Measurements from ENCODE around the gene AIFM1. TPM values are rescaled to one million over a fixed set of nuclear protein-coding genes. Genes with fewer than 3 reads are reported as not detected.

AIFM1 gene
- total RNA-seq, result 35.4 TPM
- long read RNA-seq, transcript AIFM1-201 (16 exons, 2,260 nt), result major isoform, 148 of 174 reads
- long read RNA-seq, partial matches to known transcripts, result 10 of 174 reads
- long read RNA-seq, other reads (novel, unspliced or antisense), result 16 of 174 reads

DNA sequence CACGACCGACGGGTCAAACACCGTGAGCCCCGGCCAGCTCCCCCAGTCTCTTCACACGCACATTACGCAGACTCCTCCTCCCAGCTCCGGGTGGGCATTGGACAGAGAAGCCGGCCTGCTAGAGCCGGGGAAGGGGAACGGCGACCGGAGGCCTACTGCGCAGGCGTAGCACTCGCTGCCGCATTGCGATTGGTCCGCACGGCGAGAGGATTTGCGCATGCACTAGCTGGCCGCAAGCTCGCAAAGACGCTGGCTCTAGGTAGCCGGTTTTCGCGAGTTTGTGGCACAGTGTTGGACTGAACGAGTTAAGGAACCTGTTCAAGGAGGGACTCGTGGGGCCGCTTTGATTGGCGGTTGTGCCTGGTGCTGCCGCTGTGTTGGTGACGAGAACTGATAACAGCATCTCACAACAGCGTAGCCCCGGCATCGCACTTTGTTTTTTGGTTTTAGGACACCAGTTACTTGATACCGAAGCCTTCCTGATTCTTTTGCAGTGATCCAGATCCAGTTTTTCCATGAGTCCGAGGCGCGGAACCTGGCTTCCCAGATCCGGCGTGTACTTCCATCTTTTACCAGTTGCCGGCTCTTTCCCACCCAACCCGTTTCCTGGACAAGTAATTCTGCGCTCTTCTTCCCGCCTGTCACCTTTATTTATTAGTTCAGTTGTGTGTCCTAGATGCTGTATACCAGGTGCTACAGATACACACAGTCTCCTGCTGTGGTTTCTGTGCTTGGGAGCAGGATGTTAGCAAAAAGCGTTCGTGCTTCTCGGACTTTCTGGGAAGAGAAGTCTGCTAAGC, at the start of gene AIFM1:
Gene AIFM1 (minus strand): TSS at position 139 of the 800 bp plus-strand sequence. CDS start 185 bp downstream, outside the sequence.
- peak; percentile 95 for DNase-seq (ENCODE audit: low spot score)

DNA sequence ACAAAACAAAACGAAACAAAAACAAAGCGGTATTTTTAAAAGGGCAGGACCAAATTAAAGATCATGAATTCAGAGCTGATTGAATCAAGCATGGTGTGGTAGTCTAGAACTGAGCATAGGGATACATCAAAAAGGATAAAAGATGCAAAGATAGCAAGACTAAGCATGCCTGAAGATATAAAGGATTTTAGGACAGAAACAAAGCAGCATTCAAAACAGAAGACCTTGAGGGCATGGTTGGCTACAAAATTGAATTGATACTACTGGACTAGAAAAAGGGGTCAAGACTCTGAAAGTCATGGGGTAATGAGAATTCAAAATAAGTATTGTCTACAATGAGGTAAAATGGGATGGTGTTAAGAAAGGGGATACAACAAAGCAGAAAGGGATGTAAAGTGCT, 47.7 kb upstream of the AIFM1 start:
- no peak for DNase-seq (ENCODE audit: low spot score)

DNA sequence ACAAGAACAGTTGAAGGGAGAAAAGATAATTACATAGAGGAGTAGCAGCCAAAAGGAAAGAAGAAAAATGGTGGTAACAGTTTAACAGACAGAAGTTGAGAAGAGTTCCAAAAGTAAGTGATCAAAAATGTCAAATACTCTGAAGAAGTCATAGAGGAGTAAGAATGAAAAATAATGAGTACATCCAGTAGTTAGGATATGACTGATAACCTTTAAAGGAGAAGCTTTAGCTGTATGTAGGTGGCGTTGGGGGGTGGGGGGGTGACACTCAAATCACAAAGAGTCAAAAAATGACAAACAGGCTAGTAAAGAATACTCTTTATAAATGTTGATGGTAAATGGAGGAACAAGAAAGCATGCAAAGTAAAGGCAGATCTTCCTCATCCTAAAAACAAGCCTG, 46.7 kb upstream of the AIFM1 start:
- DNase-seq (ENCODE audit: low spot score), result no peak

DNA sequence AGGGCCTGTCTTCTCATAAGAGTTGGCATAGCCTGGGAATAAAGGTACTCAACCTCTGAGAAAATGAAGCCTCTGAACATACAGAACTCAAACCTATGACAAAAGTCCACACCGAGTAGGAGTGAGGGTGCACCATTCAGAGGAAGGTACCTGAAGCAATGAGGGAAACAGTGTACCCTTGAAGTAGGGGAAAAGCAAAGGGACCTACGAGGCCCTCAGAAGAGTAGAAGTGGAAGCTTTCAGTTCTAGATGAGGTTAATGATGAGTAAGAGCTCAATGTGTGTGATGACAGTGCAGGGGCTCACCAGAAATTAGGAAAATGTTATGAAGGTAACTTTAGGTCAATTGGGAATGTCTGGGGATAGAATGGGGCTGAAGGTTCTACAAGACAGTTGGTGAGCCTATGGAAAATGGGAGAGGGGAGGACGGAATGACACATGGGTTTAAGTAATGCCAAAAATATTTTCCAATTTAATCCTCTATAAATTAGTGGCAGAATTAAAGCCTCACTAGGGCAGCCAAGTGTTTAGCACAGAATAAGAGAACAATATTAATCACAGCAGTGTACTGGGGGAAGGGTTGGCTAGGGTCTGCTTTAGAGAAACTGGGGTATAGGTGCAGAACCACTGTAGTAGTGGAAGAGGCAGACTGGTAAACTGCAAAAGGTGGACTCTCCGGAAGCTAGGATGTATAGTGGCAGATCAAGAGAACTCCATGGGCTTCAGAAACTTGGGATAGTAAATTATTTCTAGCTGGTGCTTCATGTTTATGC, 46.0 kb upstream of the AIFM1 start:
- DNase-seq (ENCODE audit: low spot score), result no peak

DNA sequence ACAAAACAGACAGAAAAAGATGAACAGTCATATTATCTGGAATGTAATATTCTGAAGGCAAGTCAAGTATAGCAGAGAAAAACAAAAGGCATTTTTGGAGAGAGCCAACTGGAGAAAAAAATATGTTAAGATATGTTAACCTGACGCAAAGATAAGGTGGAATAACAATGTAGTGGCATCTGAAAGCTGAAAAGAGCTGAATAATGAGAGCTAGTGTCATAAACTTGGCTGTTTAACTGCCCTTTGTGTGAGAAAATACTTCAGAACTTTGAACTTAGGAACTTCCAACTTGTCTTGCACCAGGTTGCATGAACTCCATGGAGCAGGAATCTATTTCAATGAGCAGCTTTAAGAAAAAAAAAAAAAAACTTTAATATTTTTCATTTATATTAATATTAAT, 39.0 kb upstream of the AIFM1 start:
- DNase-seq (ENCODE audit: low spot score), result no peak

DNA sequence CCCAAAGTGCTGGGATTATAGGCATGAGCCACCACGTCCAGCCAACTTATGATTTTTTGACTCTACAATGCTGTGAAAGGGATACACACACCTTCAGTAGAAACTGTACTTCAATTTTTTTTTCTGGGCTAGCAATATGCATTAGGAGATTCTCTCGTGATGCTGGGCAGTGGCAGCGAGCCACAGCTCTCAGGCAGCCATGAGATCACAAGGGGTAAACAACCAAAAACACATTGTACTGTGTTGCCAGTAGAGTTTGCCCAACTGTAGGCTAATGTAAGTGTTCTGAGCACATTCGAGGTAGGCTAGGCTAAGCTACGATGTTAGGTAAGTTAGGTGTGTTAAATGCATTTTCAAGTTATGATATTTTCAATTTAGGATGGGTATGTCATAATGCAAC, 31.8 kb upstream of the AIFM1 start:
- no peak for DNase-seq (ENCODE audit: low spot score)

DNA sequence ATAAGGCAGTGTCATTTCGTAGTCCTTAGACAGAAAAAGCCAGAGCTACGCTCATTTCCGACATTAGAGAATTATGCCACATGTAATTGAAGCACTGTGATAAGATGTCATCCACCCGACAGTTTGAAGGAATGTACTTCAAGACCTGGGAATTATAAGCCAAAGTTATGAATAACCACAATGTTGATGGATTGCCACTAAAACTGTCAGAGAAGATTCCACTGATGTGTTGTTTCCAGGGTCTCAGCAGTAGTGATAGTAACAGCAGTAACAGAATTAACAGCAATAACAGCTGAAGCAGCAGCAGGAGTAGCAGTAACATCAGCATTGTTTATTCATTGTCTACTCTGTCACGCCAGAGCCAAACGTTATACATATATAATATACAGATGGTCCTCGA, 30.8 kb upstream of the AIFM1 start:
- DNase-seq (ENCODE audit: low spot score), result no peak

DNA sequence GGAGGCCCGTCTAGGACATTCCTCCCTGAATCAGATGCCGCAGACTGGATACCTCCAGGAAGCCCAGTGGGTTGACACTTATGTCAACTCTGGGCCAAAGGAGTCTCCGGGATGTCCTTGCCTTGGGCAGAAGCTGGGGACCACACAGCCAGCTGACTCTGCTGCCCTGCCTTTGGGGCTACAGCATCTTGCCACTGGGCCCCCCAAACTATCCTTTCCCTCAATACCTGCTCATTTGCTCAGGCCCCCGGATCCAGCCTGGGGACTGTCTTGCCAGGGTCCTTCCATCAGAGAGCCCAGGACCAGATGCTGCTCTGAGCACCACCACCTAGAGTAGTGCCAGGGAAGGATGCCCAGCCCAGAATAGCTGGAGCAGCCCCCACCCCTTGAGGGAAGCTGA, 25.2 kb upstream of the AIFM1 start:
- no peak for DNase-seq (ENCODE audit: low spot score)

DNA sequence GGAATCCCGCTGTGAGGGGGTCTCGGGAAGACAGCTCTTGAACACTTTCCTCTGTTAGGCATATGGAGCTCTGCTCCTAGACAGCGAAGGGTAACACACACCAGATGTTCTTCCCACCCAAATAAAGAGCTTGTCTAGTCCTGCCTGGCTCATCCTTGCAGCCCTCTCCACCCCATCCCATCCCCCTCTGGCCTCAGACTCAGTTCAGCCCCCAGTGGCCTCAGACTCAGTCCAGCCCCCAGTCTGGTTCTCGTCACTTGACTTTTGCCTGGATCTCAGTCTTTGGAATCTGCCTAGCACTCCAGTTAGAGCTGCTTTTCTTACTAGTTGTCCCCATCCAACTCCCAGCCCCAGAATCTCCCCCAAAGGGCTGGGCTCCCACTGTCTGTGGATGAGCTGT, 21.0 kb upstream of the AIFM1 start:
- DNase-seq (ENCODE audit: low spot score), result no peak

DNA sequence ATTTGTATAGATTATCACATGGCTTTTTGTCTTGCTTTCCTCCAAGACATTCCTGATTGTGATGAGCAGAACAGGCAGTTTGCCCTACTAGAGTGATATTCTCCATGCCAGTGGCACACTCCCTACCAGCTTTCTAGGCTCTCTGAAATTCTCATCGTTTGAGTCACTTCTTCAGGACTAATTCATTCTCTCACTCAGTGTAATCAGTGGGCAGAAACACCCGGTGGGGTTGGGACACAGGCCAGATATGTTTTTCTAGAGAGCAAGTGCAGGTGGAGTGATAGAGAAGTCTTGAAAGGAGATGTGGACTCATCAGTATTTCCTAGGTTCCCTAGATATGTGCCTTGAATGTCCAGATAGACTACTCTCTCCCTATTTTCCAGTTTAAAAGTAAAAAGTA, 19.2 kb upstream of the AIFM1 start:
- DNase-seq (ENCODE audit: low spot score), result no peak

DNA sequence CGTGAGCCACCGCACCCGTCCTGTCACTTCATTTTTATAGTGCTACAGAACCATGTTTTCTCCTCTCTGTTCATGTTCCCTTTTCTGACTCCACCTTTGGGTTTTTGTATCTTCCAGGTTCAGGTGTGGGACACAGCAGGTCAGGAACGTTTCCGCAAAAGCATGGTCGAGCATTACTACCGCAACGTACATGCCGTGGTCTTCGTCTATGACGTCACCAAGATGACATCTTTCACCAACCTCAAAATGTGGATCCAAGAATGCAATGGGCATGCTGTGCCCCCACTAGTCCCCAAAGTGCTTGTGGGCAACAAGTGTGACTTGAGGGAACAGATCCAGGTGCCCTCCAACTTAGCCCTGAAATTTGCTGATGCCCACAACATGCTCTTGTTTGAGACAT, 18.5 kb upstream of the AIFM1 start:
- DNase-seq (ENCODE audit: low spot score), result no peak

DNA sequence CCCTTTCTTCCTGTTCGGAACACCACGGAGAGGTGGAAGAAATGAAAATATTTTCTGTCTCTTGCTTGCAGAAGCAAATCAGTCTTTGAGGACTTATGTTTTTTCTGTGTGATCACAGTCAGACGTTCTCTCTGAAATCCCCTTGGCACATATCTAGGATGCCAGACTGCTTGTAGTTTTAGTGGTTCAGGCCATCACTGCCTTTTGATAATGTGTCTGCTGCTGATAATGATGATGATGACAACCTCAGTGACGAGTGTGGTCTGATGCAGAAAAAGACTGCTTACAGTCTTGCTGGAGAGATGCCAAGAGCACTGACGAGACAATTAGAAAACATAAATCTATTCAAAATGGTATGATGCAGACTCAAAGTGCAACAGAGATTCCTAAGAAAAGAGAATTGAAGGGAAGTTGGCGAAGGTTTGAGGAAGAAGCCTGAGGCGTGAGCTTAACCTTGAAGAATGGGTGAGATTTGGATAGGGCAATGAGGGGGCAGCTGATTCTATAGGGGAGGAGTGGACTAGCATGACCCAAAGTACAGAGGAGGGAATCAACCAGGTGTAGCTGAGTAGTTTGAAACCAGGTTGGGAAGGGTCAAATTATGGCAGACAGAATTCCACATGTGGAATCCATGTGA, 14.1 kb upstream of the AIFM1 start:
- no peak for DNase-seq (ENCODE audit: low spot score)

DNA sequence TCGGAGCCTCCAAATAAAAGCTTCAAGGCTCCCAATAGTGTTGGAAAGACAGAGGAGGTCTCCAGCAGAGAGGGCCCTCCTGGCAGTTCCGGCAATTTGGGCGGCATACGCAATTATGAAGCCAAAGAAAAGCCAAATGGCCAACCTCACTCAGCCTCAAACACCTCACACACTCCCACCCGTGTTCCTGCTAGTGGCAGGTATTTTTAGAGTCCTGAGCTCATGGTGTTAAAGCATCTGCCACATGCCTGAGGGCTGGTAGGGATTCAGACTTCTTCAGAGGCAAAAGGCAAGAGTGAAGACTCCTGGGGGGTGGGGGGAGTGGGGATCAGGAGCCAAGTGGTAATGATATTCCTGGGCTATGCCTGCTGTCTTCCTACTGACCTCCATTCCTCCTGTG, 13.5 kb upstream of the AIFM1 start:
- DNase-seq (ENCODE audit: low spot score), result no peak

DNA sequence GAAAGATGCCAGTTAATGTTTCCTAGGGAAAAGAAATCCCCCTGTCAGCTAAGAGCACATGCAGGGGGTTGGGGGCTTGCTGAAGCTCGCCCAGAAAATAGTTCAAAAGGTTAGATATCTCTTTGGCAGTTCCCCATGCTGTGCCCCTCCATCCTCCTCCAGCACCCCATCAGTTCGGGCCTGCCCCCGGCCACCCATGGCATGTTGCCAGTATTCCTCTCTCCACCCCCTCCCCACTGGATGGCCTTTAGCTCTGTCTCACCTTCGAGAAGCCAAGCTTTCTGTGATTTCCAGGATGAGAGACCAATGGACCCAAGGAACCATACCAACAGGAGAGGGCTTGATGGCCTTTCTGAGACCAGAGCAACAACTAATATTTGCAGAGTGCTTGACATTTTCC, 11.3 kb upstream of the AIFM1 start:
- DNase-seq (ENCODE audit: low spot score), result no peak

DNA sequence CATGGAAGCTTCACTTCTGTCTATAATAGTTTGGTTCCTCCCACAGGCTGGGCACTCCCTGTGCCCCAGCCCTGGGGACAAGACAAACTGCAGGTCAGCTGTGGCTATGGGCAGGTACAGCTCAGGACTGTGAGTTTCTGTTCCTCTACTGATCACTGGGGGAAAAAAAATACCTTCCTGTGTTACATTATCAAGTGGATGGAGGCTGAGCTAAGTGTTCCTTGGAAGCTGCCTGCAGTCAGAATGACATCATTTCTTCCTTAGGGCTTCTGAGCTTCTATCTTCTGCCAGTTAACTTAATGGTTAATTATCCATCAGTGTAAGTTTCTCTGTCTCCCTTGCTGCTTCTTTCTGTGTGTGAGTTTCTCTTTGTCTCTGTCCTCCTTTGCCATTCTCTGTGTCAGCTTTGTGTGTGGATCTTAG, 10.7 kb upstream of the AIFM1 start:
- DNase-seq (ENCODE audit: low spot score), result no peak

DNA sequence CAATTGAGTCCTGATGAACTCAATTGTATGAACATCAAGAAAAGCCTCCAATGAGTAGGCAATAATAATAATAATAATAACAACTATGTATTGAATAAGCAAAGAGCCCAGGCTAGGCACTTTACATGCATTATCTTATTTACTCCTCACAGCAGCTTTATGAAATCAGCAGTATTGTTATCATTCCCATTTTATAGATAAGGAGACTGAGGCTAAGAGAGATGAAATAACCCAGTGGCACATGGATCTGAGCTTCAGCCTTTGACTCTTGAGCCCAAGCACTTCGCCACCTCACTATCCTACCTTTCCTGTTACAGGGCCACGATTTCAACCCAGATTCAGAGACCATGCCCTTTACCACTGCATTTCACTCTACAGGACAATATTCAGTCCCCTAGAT, 9.3 kb upstream of the AIFM1 start:
- DNase-seq (ENCODE audit: low spot score), result no peak

DNA sequence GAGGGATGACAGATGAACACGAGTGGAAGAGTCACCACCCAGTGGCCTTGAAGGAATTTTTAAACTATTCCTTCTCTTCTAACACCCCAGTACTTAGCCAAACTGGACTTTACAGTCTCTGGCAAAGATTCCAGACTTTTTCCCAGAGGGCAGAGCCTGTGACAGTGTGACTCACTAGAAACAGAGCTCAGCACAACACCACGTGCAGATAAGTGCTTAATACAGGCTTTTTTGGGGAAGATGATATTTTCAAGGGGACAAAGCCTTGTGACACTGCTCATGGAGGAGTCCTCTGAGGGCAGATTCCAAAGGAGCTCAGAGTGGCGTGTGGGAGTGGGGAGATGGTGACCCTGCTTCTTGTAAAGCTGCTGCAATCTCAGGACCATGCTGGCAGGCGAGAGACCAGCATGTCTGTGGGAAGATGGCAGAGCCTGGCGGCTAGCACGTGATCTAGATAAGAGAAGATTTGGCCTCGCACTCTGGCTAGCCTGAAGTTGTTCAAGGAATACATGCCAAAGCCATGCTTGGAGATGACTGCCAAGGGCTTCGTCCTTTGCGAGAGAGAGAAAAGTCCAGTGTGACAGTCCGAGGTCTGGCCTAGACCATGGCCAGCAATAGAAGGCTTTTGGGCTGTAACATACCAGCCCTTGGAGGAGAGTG, 8.5 kb upstream of the AIFM1 start:
- DNase-seq (ENCODE audit: low spot score), result no peak

DNA sequence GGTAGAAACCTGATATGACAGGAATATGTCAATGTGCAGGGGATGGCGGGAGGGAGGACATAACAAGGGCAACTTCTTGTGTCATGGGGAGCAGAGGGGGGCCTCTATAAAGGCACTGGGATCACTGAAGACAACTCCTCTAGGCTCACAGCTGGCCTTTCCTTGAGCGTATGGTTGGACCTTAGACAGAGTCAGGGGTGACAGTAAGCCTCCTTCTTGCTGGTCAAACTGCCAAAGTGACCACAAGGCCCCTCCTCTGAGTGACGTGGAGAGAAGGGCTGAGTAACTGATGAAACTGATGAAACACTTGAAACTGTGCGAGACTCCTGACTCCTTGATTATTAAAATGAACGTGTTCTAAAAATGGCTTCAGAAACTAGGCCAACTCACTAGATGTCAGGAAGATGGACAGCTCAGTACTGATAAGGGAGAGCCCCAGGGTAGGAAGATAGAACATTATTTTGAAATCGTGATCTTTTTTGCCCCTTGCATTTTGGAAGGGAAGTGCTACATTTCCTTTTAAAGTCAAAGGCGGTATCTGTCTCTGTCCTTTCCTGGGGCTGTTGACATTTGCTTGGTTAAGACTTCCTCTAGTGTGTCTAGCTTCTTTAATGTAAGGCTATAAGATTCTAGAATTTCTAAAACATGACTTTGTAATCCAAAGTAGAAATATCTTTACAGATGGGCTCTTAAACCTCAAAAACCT, 7.7 kb upstream of the AIFM1 start:
- peak; percentile 87 for DNase-seq (ENCODE audit: low spot score)

DNA sequence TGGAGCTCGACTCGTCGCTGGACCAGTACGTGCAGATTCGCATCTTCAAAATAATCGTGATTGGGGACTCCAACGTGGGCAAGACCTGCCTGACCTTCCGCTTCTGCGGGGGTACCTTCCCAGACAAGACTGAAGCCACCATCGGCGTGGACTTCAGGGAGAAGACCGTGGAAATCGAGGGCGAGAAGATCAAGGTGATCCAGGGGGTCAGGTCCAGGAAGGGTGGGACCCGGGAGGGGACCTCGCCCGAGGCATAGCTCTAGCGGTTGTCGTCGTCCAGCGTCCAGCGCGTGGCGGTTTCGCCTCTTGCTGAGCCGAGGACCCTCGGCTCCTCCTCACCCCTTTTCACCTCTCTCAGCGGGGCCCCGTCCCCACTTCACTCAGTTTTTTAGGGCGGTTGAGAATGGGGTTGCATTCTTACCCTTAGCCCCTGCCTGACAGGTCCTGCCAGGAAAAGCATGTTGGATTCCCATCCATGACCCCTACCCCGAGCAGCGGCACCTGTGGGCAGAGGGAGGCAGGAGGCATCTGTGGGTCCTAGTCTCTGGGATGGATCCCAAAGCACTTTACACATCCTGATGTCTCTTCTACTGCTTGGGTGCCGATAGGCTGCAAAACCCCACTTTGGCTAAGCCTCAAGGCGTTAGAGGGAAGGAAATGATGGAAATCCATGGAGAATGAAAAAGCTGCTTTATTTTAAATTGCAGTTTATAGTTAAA, 6.6 kb upstream of the AIFM1 start:
- peak; percentile 88 for DNase-seq (ENCODE audit: low spot score)

Data from mesenteric fat pad (tissue), 1 donor.